Loucy (cell line): Measurements from ENCODE around the gene CAPZA2.
"Not testable (repeated sequence)": the region's sequence is repeated elsewhere in the genome, so short reads cannot be mapped to it uniquely, and the experiment has no call there.

Experiments
- EZH2phosphoT487 ChIP-seq: fragments of 200-600 bp; IDR thresholded peaks from 2 replicates; pipeline ENCODE4 v1.6.1; 2018; ENCODE audit warnings: antibody characterized with exemption, mild to moderate bottlenecking, moderate library complexity, borderline replicate concordance
- TF ChIP-seq, protein P1 (sequence below): fragments of 200-600 bp; sonication (generic); conservative IDR thresholded peaks from 2 replicates; pipeline ENCODE4 v1.5.1; 2014; ENCODE audit warnings: mild to moderate bottlenecking, antibody characterized with exemption, low read length

- TF ChIP-seq, protein P1, sequence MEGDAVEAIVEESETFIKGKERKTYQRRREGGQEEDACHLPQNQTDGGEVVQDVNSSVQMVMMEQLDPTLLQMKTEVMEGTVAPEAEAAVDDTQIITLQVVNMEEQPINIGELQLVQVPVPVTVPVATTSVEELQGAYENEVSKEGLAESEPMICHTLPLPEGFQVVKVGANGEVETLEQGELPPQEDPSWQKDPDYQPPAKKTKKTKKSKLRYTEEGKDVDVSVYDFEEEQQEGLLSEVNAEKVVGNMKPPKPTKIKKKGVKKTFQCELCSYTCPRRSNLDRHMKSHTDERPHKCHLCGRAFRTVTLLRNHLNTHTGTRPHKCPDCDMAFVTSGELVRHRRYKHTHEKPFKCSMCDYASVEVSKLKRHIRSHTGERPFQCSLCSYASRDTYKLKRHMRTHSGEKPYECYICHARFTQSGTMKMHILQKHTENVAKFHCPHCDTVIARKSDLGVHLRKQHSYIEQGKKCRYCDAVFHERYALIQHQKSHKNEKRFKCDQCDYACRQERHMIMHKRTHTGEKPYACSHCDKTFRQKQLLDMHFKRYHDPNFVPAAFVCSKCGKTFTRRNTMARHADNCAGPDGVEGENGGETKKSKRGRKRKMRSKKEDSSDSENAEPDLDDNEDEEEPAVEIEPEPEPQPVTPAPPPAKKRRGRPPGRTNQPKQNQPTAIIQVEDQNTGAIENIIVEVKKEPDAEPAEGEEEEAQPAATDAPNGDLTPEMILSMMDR, result not testable (repeated sequence)
- TF ChIP-seq EZH2phosphoT487, result not testable (repeated sequence)
Observed at GRCh38 chr7:116961966-116962673, 99.7 kb downstream of the CAPZA2 start.
